ENCODE results near the gene SHROOM3. TPM values are rescaled to one million over a fixed set of nuclear protein-coding genes. Genes with fewer than 3 reads are reported as not detected.

The SHROOM3 gene
- total RNA-seq, 1 experiment from 2014 or later = 27.6 TPM

GRCh38 chr4:76679691-76680090, 244.7 kb downstream of the SHROOM3 start:
- no peaks in the 10 kb centered on the region; a peak in 1 of 5 replicates for H3K9me3 Mint-ChIP-seq
- no peak overlapping the region for H4K5ac ChIP-seq (ENCODE audit: insufficient read length, low read depth, low read length)
- no peak for DNase-seq
- H3K4me2 ChIP-seq (ENCODE audit: insufficient read depth, insufficient read length, low read length) = no peak overlapping the region
- H2BK20ac ChIP-seq (ENCODE audit: low read depth, low read length, poor library complexity, severe bottlenecking) = no peak overlapping the region
- H4K20me1 ChIP-seq (ENCODE audit: control insufficient read depth, insufficient read depth, insufficient read length) = no peaks in the 10 kb centered on the region
- no peak overlapping the region for H3K23ac ChIP-seq (ENCODE audit: insufficient read length, low read depth, low read length)
- no peak overlapping the region for H3K14ac ChIP-seq (ENCODE audit: insufficient read depth, low read length)
- no peak overlapping the region for H4K8ac ChIP-seq (replicated peaks; ENCODE audit: insufficient read length, low read depth, low read length)
- no peak overlapping the region for H2BK5ac ChIP-seq (ENCODE audit: insufficient read length, low read length)
- H3T11ph ChIP-seq (ENCODE audit: low read length) = no peak overlapping the region
- H2BK15ac ChIP-seq (ENCODE audit: low read depth, low read length) = no peak overlapping the region
- H3K27ac Mint-ChIP-seq = no peak overlapping the region
- H3K9me3 ChIP-seq (ENCODE audit: control insufficient read depth, low read depth, low read length) = no peaks in the 10 kb centered on the region
- no peak overlapping the region for H3K27ac ChIP-seq (ENCODE audit: insufficient read length, low read depth, low read length)
- no peaks in the 10 kb centered on the region for H3K79me1 ChIP-seq (ENCODE audit: insufficient read depth, low read depth, low read length, poor library complexity, severe bottlenecking)
- H3K36me3 Mint-ChIP-seq (ENCODE audit: insufficient read depth in 1 of 3, low read depth in 3 of 3) = no peaks in the 10 kb centered on the region
- H2AFZ ChIP-seq (ENCODE audit: low read length) = no peak overlapping the region
- no peaks in the 10 kb centered on the region; the same call in 1 of the 2 replicates for H3K27me3 Mint-ChIP-seq (ENCODE audit: low read depth)
- TF ChIP-seq CTCF (conservative IDR thresholded peaks at IDR 0.05) = no peak
- no peaks in the 10 kb centered on the region for H3K27me3 ChIP-seq (ENCODE audit: insufficient read depth, low read length)
- H3K9ac ChIP-seq (ENCODE audit: extremely low read depth, insufficient read length, low read length) = no peak overlapping the region
- no peak overlapping the region for H3K56ac ChIP-seq (ENCODE audit: insufficient read length, low read depth, low read length)
- no peak overlapping the region for H3K18ac ChIP-seq (ENCODE audit: insufficient read length, low read depth, low read length)
- no peak overlapping the region for H3K4ac ChIP-seq (ENCODE audit: low read depth, low read length)
- no peak overlapping the region for H2BK120ac ChIP-seq (ENCODE audit: low read depth, low read length, poor library complexity, severe bottlenecking)
- H4K91ac ChIP-seq (ENCODE audit: insufficient read length, low read depth, low read length) = no peak overlapping the region
- H2BK12ac ChIP-seq (ENCODE audit: insufficient read length, low read depth, low read length) = no peak overlapping the region
- no peaks in the 10 kb centered on the region for H3K23me2 ChIP-seq (ENCODE audit: insufficient read length, low read depth, low read length, poor library complexity, severe bottlenecking)
- no peak overlapping the region for H2AK5ac ChIP-seq (ENCODE audit: insufficient read length, low read length)
- WGBS (ENCODE audit: extremely low coverage, insufficient read length, low lambda C conversion rate) = no CpG with 5 or more reads among the region's 4 CpGs
- H3K4me1 Mint-ChIP-seq = peaks cover 11 to 17% of the 10 kb centered on the region in 2 experiments; a peak in 3 of 4 replicates
- H3K4me3 Mint-ChIP-seq = no peak overlapping the region
- H3K4me1 ChIP-seq (ENCODE audit: insufficient read depth, low read length) = no peaks in the 10 kb centered on the region
- H3K79me2 ChIP-seq (ENCODE audit: insufficient read depth, low read length) = no peaks in the 10 kb centered on the region
